Tracheal epithelial cell (primary cell): ENCODE measurements around the gene CDIPT. TPM values are rescaled to one million over a fixed set of nuclear protein-coding genes. Genes with fewer than 3 reads are reported as not detected.

Experiments
- total RNA-seq: library from RNA; depleted of rRNA; stranded (reverse); fragments of >200 nt; gene quantifications from 2 replicates; pipeline ENCODE4 v1.2.1, GENCODE V29; 2014

CDIPT gene
- 62.4 and 65.3 TPM in 2 replicates for total RNA-seq

GRCh38 chr16:29862884-29863668 is at the start of gene CDIPT:
Gene CDIPT, minus strand, starts transcription at chr16:29863226. Its CDS starts 369 bp downstream, at chr16:29862857.

GRCh38 chr16:29900102-29900887 is 37.3 kb upstream of the CDIPT start, which contains the start of gene ASPHD1:
Gene ASPHD1, plus strand, starts transcription at chr16:29900488. Its CDS starts 484 bp downstream, at chr16:29900972.

GRCh38 chr16:29899516-29900101 is 36.6 kb upstream of the CDIPT start, which contains the start of gene SEZ6L2:
Gene SEZ6L2, minus strand, starts transcription at chr16:29899550. Its CDS starts 531 bp downstream, at chr16:29899019.

GRCh38 chr16:29820271-29820701 is 42.7 kb downstream of the CDIPT start, which contains the start of gene MVP:
Gene MVP, plus strand, starts transcription at chr16:29820462. Its CDS starts 10,088 bp downstream, at chr16:29830550.

GRCh38 chr16:29815793-29816693 is 47.0 kb downstream of the CDIPT start, which contains the start of gene PAGR1:
Gene PAGR1, plus strand, starts transcription at chr16:29816152. Its CDS starts 374 bp downstream, at chr16:29816526.

GRCh38 chr16:29811896-29812665 is 50.9 kb downstream of the CDIPT start, which contains the start of gene PRRT2:
Gene PRRT2, plus strand, starts transcription at chr16:29812193. Its CDS starts 862 bp downstream, at chr16:29813055.

Other genes with a start within 250 kb of the CDIPT start
- not detected in 2 replicates for gene SPN, start 200.0 kb downstream of the CDIPT start, total RNA-seq
- gene QPRT, start 184.0 kb downstream of the CDIPT start, total RNA-seq, result 0.21 and 54.5 TPM in 2 replicates
- not detected in 2 replicates for gene C16orf54, start 117.2 kb downstream of the CDIPT start, total RNA-seq
- not detected in 2 replicates for gene ZG16, start 85.0 kb downstream of the CDIPT start, total RNA-seq
- 13.7 and 14.5 TPM in 2 replicates for gene KIF22, start 72.5 kb downstream of the CDIPT start, total RNA-seq
- 135 and 146 TPM in 2 replicates for gene MAZ, start 56.7 kb downstream of the CDIPT start, total RNA-seq
- gene PRRT2, start 51.0 kb downstream of the CDIPT start, total RNA-seq, result not detected in 2 replicates
- 18.3 and 24.3 TPM in 2 replicates for gene PAGR1, start 47.1 kb downstream of the CDIPT start, total RNA-seq
- gene MVP, start 42.8 kb downstream of the CDIPT start, total RNA-seq, result 104 and 244 TPM in 2 replicates
- gene SEZ6L2, start 36.3 kb upstream of the CDIPT start, total RNA-seq, result 5.3 and 8.7 TPM in 2 replicates
- gene ASPHD1, start 37.3 kb upstream of the CDIPT start, total RNA-seq, result 1.7 and 8.9 TPM in 2 replicates
- gene KCTD13, start 63.0 kb upstream of the CDIPT start, total RNA-seq, result 14.2 and 15.3 TPM in 2 replicates
- 66.7 and 80.6 TPM in 2 replicates for gene TMEM219, start 98.9 kb upstream of the CDIPT start, total RNA-seq
- gene TAOK2, start 110.6 kb upstream of the CDIPT start, total RNA-seq, result 25.2 and 28.7 TPM in 2 replicates
- gene HIRIP3, start 132.4 kb upstream of the CDIPT start, total RNA-seq, result 5.1 and 10.2 TPM in 2 replicates
- 21.0 and 28.1 TPM in 2 replicates for gene INO80E, start 133.0 kb upstream of the CDIPT start, total RNA-seq
- 0.72 TPM in 1 of 2 replicates, not detected in the other for gene DOC2A, start 147.8 kb upstream of the CDIPT start, total RNA-seq
- gene C16orf92, start 160.0 kb upstream of the CDIPT start, total RNA-seq, result not detected in 2 replicates
- gene TLCD3B, start 168.0 kb upstream of the CDIPT start, total RNA-seq, result not detected in 2 replicates
- 688 and 703 TPM in 2 replicates for gene ALDOA, start 202.5 kb upstream of the CDIPT start, total RNA-seq
- gene PPP4C, start 212.8 kb upstream of the CDIPT start, total RNA-seq, result 146 and 274 TPM in 2 replicates
- 0.48 and 1.1 TPM in 2 replicates for gene TBX6, start 228.7 kb upstream of the CDIPT start, total RNA-seq
- 9.6 and 9.9 TPM in 2 replicates for gene YPEL3, start 233.0 kb upstream of the CDIPT start, total RNA-seq